Spleen (tissue), 11 donors: ENCODE results near the gene NDRG4. TPM values are rescaled to one million over a fixed set of nuclear protein-coding genes. Genes with fewer than 3 reads are reported as not detected.

Experiments used
- DNase-seq: peaks from one replicate; pipeline ENCODE4 v3.0.0-alpha.2; 2020
- H3K27ac ChIP-seq, 8 donors: fragments of 200-600 bp; sonication (generic) in 7 of 8; 1 replicate in 4 of 8; 2 replicates in 4 of 8; pipeline versions ENCODE4 v1.5.0 to v1.8.0; 2016 to 2021; ENCODE audit warnings: inconsistent platforms in 4 of 8, mild to moderate bottlenecking in 4 of 8, moderate library complexity in 1 of 8
- H3K27me3 ChIP-seq, 7 donors: fragments of 200-600 bp; sonication (generic) in 6 of 7; replicated peaks in 1 of 7; 1 replicate in 4 of 7; 2 replicates in 3 of 7; pipeline versions ENCODE4 v1.5.0 to v1.8.0; 2016 to 2021; ENCODE audit warnings: inconsistent platforms in 3 of 7, mild to moderate bottlenecking in 1 of 7
- H3K36me3 ChIP-seq, 6 donors: fragments of 200-600 bp; sonication (generic) in 5 of 6; 1 replicate in 4 of 6; 2 replicates in 2 of 6; pipeline versions ENCODE4 v1.5.0 to v1.8.0; 2016 to 2021; ENCODE audit warnings: inconsistent platforms in 2 of 6
- H3K4me1 ChIP-seq, 6 donors: fragments of 200-600 bp; sonication (generic) in 5 of 6; 1 replicate in 3 of 6; 2 replicates in 3 of 6; pipeline versions ENCODE4 v1.5.0 to v1.8.0; 2016 to 2021; ENCODE audit warnings: inconsistent platforms in 3 of 6
- H3K4me3 ChIP-seq, 8 donors: fragments of 200-600 bp; sonication (generic) in 7 of 8; 1 replicate in 4 of 8; 2 replicates in 4 of 8; pipeline versions ENCODE4 v1.5.0 to v1.8.0; 2016 to 2021; ENCODE audit warnings: inconsistent platforms in 4 of 8, mild to moderate bottlenecking in 4 of 8, moderate library complexity in 2 of 8
- H3K9me3 ChIP-seq, 8 donors: fragments of 200-600 bp; sonication (generic) in 7 of 8; 1 replicate in 4 of 8; 2 replicates in 4 of 8; pipeline versions ENCODE4 v1.5.0 to v1.8.0; 2016 to 2021; ENCODE audit warnings: inconsistent platforms in 4 of 8
- CTCF ChIP-seq, 11 experiments: fragments of 200-600 bp in 7 of 11; fragments of 450-650 bp in 4 of 11; sonication (generic) in 4 of 11; IDR thresholded peaks in 8 of 11; conservative IDR thresholded peaks in 3 of 11; 1 replicate in 7 of 11; 2 replicates in 4 of 11; pipeline versions ENCODE4 v1.4.0 to v1.8.0; 2016 to 2021; ENCODE audit warnings: antibody characterized with exemption in 11 of 11, inconsistent platforms in 4 of 11, mild to moderate bottlenecking in 1 of 11
- POLR2A ChIP-seq, 3 donors: fragments of 450-650 bp; IDR thresholded peaks; one replicate each; pipeline ENCODE4 v1.5.1; 2017; ENCODE audit warnings: antibody characterized with exemption in 3 of 3, mild to moderate bottlenecking in 1 of 3
- POLR2AphosphoS5 ChIP-seq, 3 donors: sonication (generic); formaldehyde crosslinking; IDR thresholded peaks; one replicate each; pipeline ENCODE4 v1.5.1; 2017; ENCODE audit warnings: antibody characterized with exemption in 3 of 3
- WGBS, 5 donors: extraction: QIAGEN DNeasy Blood & Tissue Kit in 3 of 5; methylation state at CpG; one replicate each; pipeline versions ENCODE4 v1.1.5 to v1.1.7; 2013 to 2018; 5-methylcytosine and 5-hydroxymethylcytosine counted together
- intact Hi-C: fragments of 100-400 bp; cut with DNase I; formaldehyde crosslinking; loops from one replicate; pipeline ENCODE4 v1.15.0; 2023; ENCODE audit warnings: low total_unique reads
- polyA plus RNA-seq, 3 donors: library from polyadenylated mRNA; stranded (reverse); fragments of 200-250 nt; gene quantifications; one replicate each; pipeline ENCODE4 v1.2.1, GENCODE V29; 2013
- total RNA-seq, 7 donors: library from RNA; depleted of rRNA in 3 of 7; stranded (reverse); fragments of >200 nt in 3 of 7; fragmentation: NEBNext Ultra II Directional in 4 of 7; extraction: Animal tissue kit (Norgen Biotek cat#: 25700) in 4 of 7; gene quantifications; one replicate each; pipeline versions ENCODE4 v1.1.0 to v1.2.1, GENCODE V29; 2016 to 2021
- donor health status: healthy with polysubstance abuse.
- donor health status: DM: no; HTN: no; CAD: no; lungs with moderate emphysema.
- donor health status: DM: no; HTN: no; CAD: no.
- donor health status: Bipolar disorder and iron deficiency.
- donor health status: healthy.
- donor health status: DM: no; HTN: no; CAD: no.
- donor health status: DM: yes; HTN: yes; CAD: no.

NDRG4 gene
- total and polyA plus RNA-seq, 10 donors, result 9.4 to 115 (median 43.6) TPM

DNA sequence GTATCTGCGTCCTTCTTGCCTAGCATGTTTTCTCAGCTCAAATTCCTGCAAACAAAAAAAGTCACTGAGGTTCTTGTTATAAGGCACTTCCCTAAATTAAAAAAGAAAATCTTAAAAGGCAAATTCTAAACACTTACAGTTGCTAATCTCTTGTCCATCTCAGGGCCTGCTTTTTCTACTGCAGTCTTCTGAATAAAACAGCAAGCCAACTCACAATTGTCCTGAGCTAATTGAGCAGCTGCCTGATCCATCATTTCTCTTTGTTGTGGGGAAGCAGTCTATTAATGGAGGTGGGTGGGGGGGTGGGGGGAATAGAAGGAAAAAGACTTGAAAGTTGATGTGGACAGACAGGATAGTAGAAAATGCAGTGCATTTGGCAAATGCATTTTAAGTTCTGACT is 42.3 kb downstream of the NDRG4 start:
- H3K27me3 ChIP-seq, result no peaks in the 10 kb centered on the region
- no peaks in the 10 kb centered on the region for H3K9me3 ChIP-seq
- peaks cover 17 to 100% (median 99%) of the 10 kb centered on the region in 6 donors for H3K36me3 ChIP-seq
- H3K4me1 ChIP-seq, result no peaks in the 10 kb centered on the region
- no peak for DNase-seq
- no peak overlapping the region for H3K4me3 ChIP-seq
- H3K27ac ChIP-seq, result no peak overlapping the region
- 86 to 97% (median 93%) methylated on average over 1 of the region's 1 CpG for WGBS, 5 donors
- intact Hi-C loops, result no loop called here
- TF ChIP-seq CTCF (IDR thresholded peaks at IDR 0.05 in 8 of 11, conservative IDR thresholded peaks at IDR 0.05 in 3 of 11), result no peak
- TF ChIP-seq POLR2A (IDR thresholded peaks at IDR 0.05), result no peak
- no peak for TF ChIP-seq POLR2AphosphoS5 (IDR thresholded peaks at IDR 0.05)

DNA sequence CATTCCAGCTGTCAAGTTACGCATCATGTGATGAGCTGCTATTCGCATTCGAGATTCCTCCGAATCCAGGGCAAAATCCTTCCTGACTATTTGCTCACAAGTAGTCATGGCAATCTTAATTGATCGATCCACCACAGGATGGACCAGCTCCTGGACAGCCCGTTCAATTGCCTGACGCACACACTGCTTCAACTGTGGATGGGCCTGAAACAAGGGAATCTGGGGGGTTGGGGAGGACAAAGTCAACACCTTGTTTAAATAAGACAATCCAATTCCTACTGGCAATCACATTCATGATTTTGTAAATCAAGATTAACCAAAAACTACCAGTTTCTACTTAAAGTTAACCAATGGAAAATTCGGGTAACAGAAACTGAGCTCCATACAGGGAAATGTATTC is 43.7 kb downstream of the NDRG4 start:
- no peak for DNase-seq
- intact Hi-C loops, result no loop called here
- Histone ChIP-seq H3K9me3 (no peaks in the 10 kb centered on the region), H3K4me1 (no peaks in the 10 kb centered on the region), H3K27me3 (no peaks in the 10 kb centered on the region), H3K36me3 (peaks cover 11 to 100% (median 95%) of the 10 kb centered on the region in 6 donors), H3K27ac (no peak overlapping the region), H3K4me3 (no peak overlapping the region)
- WGBS, 5 donors, result 94 to 99% (median 97%) methylated on average over 8 of the region's 8 CpGs
- TF ChIP-seq CTCF (IDR thresholded peaks at IDR 0.05 in 8 of 11, conservative IDR thresholded peaks at IDR 0.05 in 3 of 11) (no peak), POLR2AphosphoS5 (IDR thresholded peaks at IDR 0.05) (no peak), POLR2A (IDR thresholded peaks at IDR 0.05) (no peak)

GRCh38 chr16:58548378-58548777 is 48.4 kb downstream of the NDRG4 start:
- Histone ChIP-seq H3K4me1 (no peaks in the 10 kb centered on the region), H3K4me3 (no peak overlapping the region), H3K9me3 (no peaks in the 10 kb centered on the region), H3K27ac (no peak overlapping the region), H3K27me3 (no peaks in the 10 kb centered on the region), H3K36me3 (peaks cover 5 to 100% (median 93%) of the 10 kb centered on the region in 6 donors)
- 84 to 96% (median 93%) methylated on average over 2 of the region's 2 CpGs for WGBS, 5 donors
- intact Hi-C loops, result no loop called here
- DNase-seq, result no peak
- TF ChIP-seq CTCF (IDR thresholded peaks at IDR 0.05 in 8 of 11, conservative IDR thresholded peaks at IDR 0.05 in 3 of 11), result no peak
- TF ChIP-seq POLR2A (IDR thresholded peaks at IDR 0.05), result no peak
- TF ChIP-seq POLR2AphosphoS5 (IDR thresholded peaks at IDR 0.05), result no peak

DNA sequence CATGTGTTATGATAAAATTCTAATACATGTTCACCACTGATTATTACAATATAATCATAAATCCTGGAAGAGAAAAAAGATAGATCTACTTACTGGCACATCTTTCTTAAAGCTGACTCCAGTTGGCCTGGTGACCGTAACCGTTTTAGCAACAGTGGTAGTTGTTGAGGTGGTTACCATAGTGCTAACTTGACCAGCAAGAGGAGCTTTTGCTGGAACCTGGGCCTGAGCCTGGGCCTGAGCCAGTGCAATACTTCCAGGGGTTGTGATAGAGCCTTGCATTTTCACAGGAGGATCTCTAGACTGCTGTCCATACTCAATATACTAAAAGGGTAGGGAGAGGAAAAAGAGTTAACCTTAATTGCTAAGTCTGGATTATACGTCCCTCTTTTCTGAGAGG is 51.6 kb downstream of the NDRG4 start:
- peaks cover 5 to 100% (median 88%) of the 10 kb centered on the region in 6 donors for H3K36me3 ChIP-seq
- no peak for DNase-seq
- no peaks in the 10 kb centered on the region for H3K4me1 ChIP-seq
- intact Hi-C loops, result no loop called here
- no peaks in the 10 kb centered on the region for H3K27me3 ChIP-seq
- H3K9me3 ChIP-seq, result no peaks in the 10 kb centered on the region
- TF ChIP-seq CTCF (IDR thresholded peaks at IDR 0.05 in 8 of 11, conservative IDR thresholded peaks at IDR 0.05 in 3 of 11), result no peak
- TF ChIP-seq POLR2AphosphoS5 (IDR thresholded peaks at IDR 0.05), result no peak
- TF ChIP-seq POLR2A (IDR thresholded peaks at IDR 0.05), result no peak
- H3K27ac ChIP-seq, result no peak overlapping the region
- WGBS, 5 donors, result 89 to 95% (median 90%) methylated on average over 3 of the region's 3 CpGs
- no peak overlapping the region for H3K4me3 ChIP-seq
